ENCODE results near the gene ZBTB20. TPM values are rescaled to one million over a fixed set of nuclear protein-coding genes. Genes with fewer than 3 reads are reported as not detected.

Gene ZBTB20
- total and polyA plus RNA-seq, 7 donors: 0.40 to 74.9 (median 41.7) TPM

DNA sequence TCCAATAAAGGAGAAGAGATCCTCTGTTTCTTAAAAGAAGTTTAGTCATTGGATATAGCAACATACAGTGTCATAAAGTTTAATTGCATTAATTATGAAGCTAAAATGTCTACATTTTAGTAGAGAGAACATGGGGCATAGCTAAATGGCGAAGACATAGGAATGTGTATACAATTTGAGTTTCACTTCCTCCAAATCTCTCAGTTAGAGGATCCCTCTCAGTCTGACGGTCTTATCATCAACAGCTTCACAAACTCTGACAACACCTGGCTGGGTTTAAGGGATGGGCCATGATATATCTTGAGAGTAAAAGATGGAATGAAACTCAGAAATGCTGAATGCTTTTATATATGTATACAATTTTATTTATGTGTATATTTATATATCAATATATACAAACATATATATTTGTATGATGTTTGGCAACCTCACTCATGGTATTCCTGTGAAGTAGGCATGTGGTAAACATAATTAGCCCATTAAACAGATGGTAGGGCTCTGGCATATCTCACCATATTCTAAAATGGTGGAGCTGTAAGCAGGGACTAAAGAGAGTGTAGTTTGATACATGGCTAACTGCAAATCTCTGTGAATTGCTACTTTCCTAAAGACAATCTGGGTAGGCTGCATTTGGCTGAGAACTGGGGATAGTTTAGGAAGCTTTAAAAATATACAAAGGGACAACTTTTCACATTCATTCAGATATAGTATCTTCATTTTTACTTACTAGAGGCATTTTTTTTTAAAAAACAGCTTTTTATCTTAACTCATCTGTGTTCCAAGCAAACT is 741.7 kb downstream of the ZBTB20 start:
- Histone ChIP-seq H3K4me3 (no peak overlapping the region), H3K27ac (peak overlapping the region; percentile 11), H3K9me3 (no peaks in the 10 kb centered on the region), H3K27me3 (ENCODE audit: insufficient read depth in 3 of 3, low read length in 2 of 3) (no peaks in the 10 kb centered on the region), H3K36me3 (ENCODE audit: insufficient read depth in 1 of 2, low read depth in 1 of 2) (peaks cover 0 to 3% of the 10 kb centered on the region in 2 donors), H3K4me1 (peaks cover 73% of the 10 kb centered on the region)
- no peak for ATAC-seq
- TF ChIP-seq, protein P1, sequence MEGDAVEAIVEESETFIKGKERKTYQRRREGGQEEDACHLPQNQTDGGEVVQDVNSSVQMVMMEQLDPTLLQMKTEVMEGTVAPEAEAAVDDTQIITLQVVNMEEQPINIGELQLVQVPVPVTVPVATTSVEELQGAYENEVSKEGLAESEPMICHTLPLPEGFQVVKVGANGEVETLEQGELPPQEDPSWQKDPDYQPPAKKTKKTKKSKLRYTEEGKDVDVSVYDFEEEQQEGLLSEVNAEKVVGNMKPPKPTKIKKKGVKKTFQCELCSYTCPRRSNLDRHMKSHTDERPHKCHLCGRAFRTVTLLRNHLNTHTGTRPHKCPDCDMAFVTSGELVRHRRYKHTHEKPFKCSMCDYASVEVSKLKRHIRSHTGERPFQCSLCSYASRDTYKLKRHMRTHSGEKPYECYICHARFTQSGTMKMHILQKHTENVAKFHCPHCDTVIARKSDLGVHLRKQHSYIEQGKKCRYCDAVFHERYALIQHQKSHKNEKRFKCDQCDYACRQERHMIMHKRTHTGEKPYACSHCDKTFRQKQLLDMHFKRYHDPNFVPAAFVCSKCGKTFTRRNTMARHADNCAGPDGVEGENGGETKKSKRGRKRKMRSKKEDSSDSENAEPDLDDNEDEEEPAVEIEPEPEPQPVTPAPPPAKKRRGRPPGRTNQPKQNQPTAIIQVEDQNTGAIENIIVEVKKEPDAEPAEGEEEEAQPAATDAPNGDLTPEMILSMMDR (IDR thresholded peaks at IDR 0.05): no peak
- intact Hi-C loops (cut with DNase I): no loop called here
- no peak for DNase-seq
- 80 to 93% (median 85%) methylated on average over 2 of the region's 2 CpGs for WGBS, 3 donors

DNA sequence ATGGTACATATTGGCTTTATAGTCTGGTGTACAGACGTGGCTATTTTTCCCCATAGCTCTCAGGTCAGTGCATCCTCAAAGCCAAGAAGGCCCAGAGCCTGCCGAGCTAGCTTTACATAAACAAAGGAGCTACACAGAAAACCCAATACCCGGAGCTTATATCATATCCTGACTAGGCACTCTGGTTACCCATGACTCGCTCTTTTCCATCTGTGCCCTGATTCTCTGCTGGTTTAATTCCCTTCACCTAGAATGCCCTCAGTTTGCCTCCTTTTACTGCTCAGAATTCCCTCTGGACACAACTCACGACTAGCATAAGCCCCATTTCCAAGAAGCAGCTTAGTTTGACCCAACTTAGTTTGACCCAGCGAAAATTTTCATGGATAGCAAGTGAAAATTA is 742.5 kb downstream of the ZBTB20 start:
- H3K9me3 ChIP-seq: no peaks in the 10 kb centered on the region
- peaks cover 65% of the 10 kb centered on the region for H3K4me1 ChIP-seq
- intact Hi-C loops (cut with DNase I): no loop called here

DNA sequence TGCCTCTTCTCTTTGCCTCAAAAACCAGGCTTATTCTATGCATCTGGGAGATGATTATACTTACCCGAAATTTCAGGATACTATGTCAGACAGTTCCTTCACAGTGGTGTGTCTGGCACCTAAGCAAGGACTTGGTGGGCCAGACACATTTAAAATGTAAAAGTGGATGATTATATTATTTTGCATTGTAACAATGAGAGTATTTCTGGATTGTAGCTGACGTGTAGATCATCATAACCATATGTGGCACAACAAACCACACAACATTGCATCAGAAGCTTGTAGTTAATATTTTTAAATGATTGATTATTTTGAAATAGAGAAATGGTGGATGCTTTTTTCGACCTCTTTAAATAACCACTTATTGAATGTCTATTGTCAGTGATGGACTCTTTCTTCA is 744.2 kb downstream of the ZBTB20 start:
- WGBS, 3 donors: 90 to 93% (median 91%) methylated on average over 3 of the region's 3 CpGs
- peaks cover 58% of the 10 kb centered on the region for H3K4me1 ChIP-seq

More for the DNA sequence above, 742.5 kb downstream of the ZBTB20 start:
- WGBS, 3 donors: 28 to 44% (median 28%) methylated on average over 6 of the region's 6 CpGs
- Histone ChIP-seq H3K36me3 (ENCODE audit: insufficient read depth in 1 of 2, low read depth in 1 of 2) (peaks cover 0 to 3% of the 10 kb centered on the region in 2 donors), H3K27me3 (ENCODE audit: insufficient read depth in 3 of 3, low read length in 2 of 3) (no peaks in the 10 kb centered on the region), H3K27ac (peak overlapping the region; percentile 27), H3K4me3 (no peak overlapping the region)
- TF ChIP-seq, protein P1 (IDR thresholded peaks at IDR 0.05): no peak
- no peak for DNase-seq
- peak in 2 of 4 donors; percentile 16 to 22 for ATAC-seq

DNA sequence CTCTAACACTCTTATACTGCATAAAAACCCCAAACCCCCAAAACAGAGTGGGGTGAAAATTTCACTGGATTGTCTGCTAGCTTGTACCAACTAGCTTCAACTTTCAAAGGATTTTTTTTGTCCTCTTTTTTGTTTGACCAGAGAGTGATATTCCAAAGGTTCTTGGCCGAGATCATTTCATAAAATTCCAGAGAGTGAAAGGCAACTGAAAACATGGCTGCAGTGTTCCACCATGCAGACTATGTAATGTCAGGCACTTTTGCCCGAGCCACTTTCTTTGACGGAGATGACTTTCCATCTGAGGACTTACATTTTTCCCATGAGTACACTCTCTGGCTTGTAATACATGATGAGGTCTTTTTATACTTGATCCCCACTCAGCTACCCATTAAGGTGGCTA is 745.7 kb downstream of the ZBTB20 start:
- Histone ChIP-seq H3K27me3 (ENCODE audit: insufficient read depth in 3 of 3, low read length in 2 of 3) (no peaks in the 10 kb centered on the region), H3K9me3 (no peaks in the 10 kb centered on the region), H3K27ac (peak overlapping the region; percentile 14), H3K4me3 (no peak overlapping the region), H3K4me1 (peaks cover 48% of the 10 kb centered on the region), H3K36me3 (ENCODE audit: insufficient read depth in 1 of 2, low read depth in 1 of 2) (peaks cover 0 to 3% of the 10 kb centered on the region in 2 donors)
- TF ChIP-seq, protein P1 (IDR thresholded peaks at IDR 0.05): no peak
- DNase-seq (no peak), ATAC-seq (peak in 1 of 4 donors; percentile 31)
- intact Hi-C loops (cut with DNase I): no loop called here
- 45 to 68% (median 47%) methylated on average over 3 of the region's 3 CpGs for WGBS, 3 donors

More for the DNA sequence above, 744.2 kb downstream of the ZBTB20 start:
- Histone ChIP-seq H3K36me3 (ENCODE audit: insufficient read depth in 1 of 2, low read depth in 1 of 2) (peaks cover 0 to 3% of the 10 kb centered on the region in 2 donors), H3K27me3 (ENCODE audit: insufficient read depth in 3 of 3, low read length in 2 of 3) (no peaks in the 10 kb centered on the region), H3K27ac (no peak overlapping the region), H3K9me3 (no peaks in the 10 kb centered on the region), H3K4me3 (no peak overlapping the region)
- intact Hi-C loops (cut with DNase I): no loop called here
- DNase-seq (no peak), ATAC-seq (no peak)
- TF ChIP-seq, protein P1 (IDR thresholded peaks at IDR 0.05): no peak

Measured in psoas muscle (tissue), 8 donors.